WTC11 (cell line): Measurements from ENCODE around the gene FRA10AC1. TPM values are rescaled to one million over a fixed set of nuclear protein-coding genes. Genes with fewer than 3 reads are reported as not detected.

Experiments used
- ATAC-seq: fragments of 200-7000 bp; cut with Tn5 transposase; 2 replicates; pipeline ENCODE4 v1.10.0; 2021; ENCODE audit warnings: mild to moderate bottlenecking, moderate library complexity
- CTCF ChIA-PET: fragments of 300-600 bp; sonication (Branson Sonifier 250); formaldehyde crosslinking; loops from one replicate; lab custom pipeline; 2021; ENCODE audit warnings: antibody characterized with exemption; lab: Charles Lee
- POLR2A ChIA-PET: fragments of 350-600 bp; sonication (Branson Sonifier 250); formaldehyde crosslinking; loops from one replicate; lab custom pipeline; 2021; ENCODE audit warnings: antibody characterized with exemption; lab: Charles Lee
- DNase-seq: peaks from one replicate; pipeline ENCODE4 v3.0.0; 2021; ENCODE audit warnings: low spot score
- H3K27ac Mint-ChIP-seq: 2 replicates; pipeline ENCODE4 v1.8.0; 2021; ENCODE audit warnings: mixed read lengths
- H3K27me3 Mint-ChIP-seq: 2 replicates; pipeline ENCODE4 v1.8.0; 2021; ENCODE audit warnings: low read depth, mild to moderate bottlenecking, moderate library complexity, mixed read lengths
- H3K36me3 Mint-ChIP-seq: 2 replicates; pipeline ENCODE4 v1.8.0; 2021; ENCODE audit warnings: mixed read lengths
- H3K4me1 Mint-ChIP-seq: 2 replicates; pipeline ENCODE4 v1.8.0; 2022; ENCODE audit warnings: mixed read lengths
- H3K4me3 Mint-ChIP-seq: 2 replicates; pipeline ENCODE4 v1.8.0; 2021; ENCODE audit warnings: mild to moderate bottlenecking, moderate library complexity, mixed read lengths
- H3K9me3 Mint-ChIP-seq: 2 replicates; pipeline ENCODE4 v1.8.0; 2021; ENCODE audit warnings: mixed read lengths
- ELF4 ChIP-seq: sonication (generic); formaldehyde crosslinking; IDR thresholded peaks from 2 replicates; pipeline ENCODE4 v1.8.1; 2022; ENCODE audit warnings: low read depth, mild to moderate bottlenecking, moderate library complexity, missing genetic modification reagents
- FOXJ3 ChIP-seq: sonication (generic); formaldehyde crosslinking; IDR thresholded peaks from 2 replicates; pipeline ENCODE4 v1.9.0; 2021; ENCODE audit warnings: missing genetic modification reagents, mild to moderate bottlenecking, borderline replicate concordance
- FOXK1 ChIP-seq: sonication (generic); formaldehyde crosslinking; IDR thresholded peaks from 2 replicates; pipeline ENCODE4 v1.8.0; 2022; ENCODE audit warnings: mild to moderate bottlenecking, moderate library complexity, missing genetic modification reagents
- FOXP4 ChIP-seq: sonication (generic); formaldehyde crosslinking; IDR thresholded peaks from 2 replicates; pipeline ENCODE4 v1.8.0; 2022; ENCODE audit warnings: mild to moderate bottlenecking, missing genetic modification reagents
- GABPB1 ChIP-seq: sonication (generic); formaldehyde crosslinking; IDR thresholded peaks from 2 replicates; pipeline ENCODE4 v1.8.1; 2023; ENCODE audit warnings: mild to moderate bottlenecking, missing genetic modification reagents
- HMGA2 ChIP-seq: fragments of 250-450 bp; sonication (Bioruptor Pico); IDR thresholded peaks from 2 replicates; pipeline ENCODE4 v1.4.0; 2021; ENCODE audit warnings: mild to moderate bottlenecking, moderate library complexity
- IRF1 ChIP-seq: sonication (generic); formaldehyde crosslinking; IDR thresholded peaks from 2 replicates; pipeline ENCODE4 v1.8.0; 2023; ENCODE audit warnings: missing genetic modification reagents
- NR3C1 ChIP-seq: sonication (generic); formaldehyde crosslinking; conservative IDR thresholded peaks from 2 replicates; pipeline ENCODE4 v1.8.1; 2023; ENCODE audit warnings: low read depth, mild to moderate bottlenecking, missing genetic modification reagents
- RELA ChIP-seq: sonication (generic); formaldehyde crosslinking; IDR thresholded peaks from 2 replicates; pipeline ENCODE4 v1.8.1; 2022; ENCODE audit warnings: missing genetic modification reagents, mild to moderate bottlenecking, borderline replicate concordance
- RORB ChIP-seq: fragments of 250-450 bp; sonication (Bioruptor Pico); IDR thresholded peaks from 2 replicates; pipeline ENCODE4 v1.9.0; 2021; ENCODE audit warnings: mild to moderate bottlenecking
- SMAD4 ChIP-seq: sonication (generic); formaldehyde crosslinking; IDR thresholded peaks from 2 replicates; pipeline ENCODE4 v1.8.0; 2022; ENCODE audit warnings: mild to moderate bottlenecking, missing genetic modification reagents
- USF1 ChIP-seq: sonication (generic); formaldehyde crosslinking; IDR thresholded peaks from 2 replicates; pipeline ENCODE4 v1.8.0; 2022; ENCODE audit warnings: mild to moderate bottlenecking, missing genetic modification reagents
- ZNF232 ChIP-seq: sonication (generic); formaldehyde crosslinking; IDR thresholded peaks from 2 replicates; pipeline ENCODE4 v1.8.0; 2022; ENCODE audit warnings: mild to moderate bottlenecking, missing genetic modification reagents
- ZNF416 ChIP-seq: fragments of 250-450 bp; sonication (Bioruptor Pico); IDR thresholded peaks from 2 replicates; pipeline ENCODE4 v1.9.0; 2021; ENCODE audit warnings: mild to moderate bottlenecking, inconsistent platforms
- ZNF423 ChIP-seq: fragments of 250-450 bp; sonication (Bioruptor Pico); IDR thresholded peaks from 2 replicates; pipeline ENCODE4 v2.1.2; 2022; ENCODE audit warnings: mild to moderate bottlenecking, moderate library complexity
- total RNA-seq: library from RNA; stranded (reverse); gene quantifications from 3 replicates; pipeline ENCODE4 v1.2.3, GENCODE V29; 2021
- TF ChIP-seq, protein P1 (sequence below): sonication (generic); formaldehyde crosslinking; conservative IDR thresholded peaks from 2 replicates; pipeline ENCODE4 v1.8.1; 2022; ENCODE audit warnings: mild to moderate bottlenecking, missing genetic modification reagents
- TF ChIP-seq, protein P2 (sequence below): fragments of 250-450 bp; sonication (Bioruptor Pico); IDR thresholded peaks from 2 replicates; pipeline ENCODE4 v1.9.0; 2021; ENCODE audit warnings: mild to moderate bottlenecking, borderline replicate concordance
- TF ChIP-seq, protein P3 (sequence below): sonication (generic); formaldehyde crosslinking; IDR thresholded peaks from 2 replicates; pipeline ENCODE4 v1.8.1; 2022; ENCODE audit warnings: mild to moderate bottlenecking, missing genetic modification reagents, moderate library complexity, borderline replicate concordance
- TF ChIP-seq, protein P4 (sequence below): sonication (generic); formaldehyde crosslinking; IDR thresholded peaks from 2 replicates; pipeline ENCODE4 v1.8.1; 2023; ENCODE audit warnings: mild to moderate bottlenecking, missing genetic modification reagents

The FRA10AC1 gene
- total RNA-seq, 1 experiment from 2014 or later, result 14.1 TPM

- POLR2A ChIA-PET, result interaction anchor here (0.6 kb wide), 1 partner anchor 146 kb away, joined by 3 read pairs; no protein-coding TSS in a partner anchor
- TF ChIP-seq ELF4, result no peak
- TF ChIP-seq GABPB1 (CRISPR knock-in tag), result no peak
- no peak for TF ChIP-seq RELA
- no peak for TF ChIP-seq FOXJ3 (CRISPR knock-in tag)
- TF ChIP-seq ZNF423 (CRISPR knock-in tag), result no peak
- TF ChIP-seq, protein P1, sequence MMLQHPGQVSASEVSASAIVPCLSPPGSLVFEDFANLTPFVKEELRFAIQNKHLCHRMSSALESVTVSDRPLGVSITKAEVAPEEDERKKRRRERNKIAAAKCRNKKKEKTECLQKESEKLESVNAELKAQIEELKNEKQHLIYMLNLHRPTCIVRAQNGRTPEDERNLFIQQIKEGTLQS (CRISPR knock-in tag), result no peak
- TF ChIP-seq, protein P2, sequence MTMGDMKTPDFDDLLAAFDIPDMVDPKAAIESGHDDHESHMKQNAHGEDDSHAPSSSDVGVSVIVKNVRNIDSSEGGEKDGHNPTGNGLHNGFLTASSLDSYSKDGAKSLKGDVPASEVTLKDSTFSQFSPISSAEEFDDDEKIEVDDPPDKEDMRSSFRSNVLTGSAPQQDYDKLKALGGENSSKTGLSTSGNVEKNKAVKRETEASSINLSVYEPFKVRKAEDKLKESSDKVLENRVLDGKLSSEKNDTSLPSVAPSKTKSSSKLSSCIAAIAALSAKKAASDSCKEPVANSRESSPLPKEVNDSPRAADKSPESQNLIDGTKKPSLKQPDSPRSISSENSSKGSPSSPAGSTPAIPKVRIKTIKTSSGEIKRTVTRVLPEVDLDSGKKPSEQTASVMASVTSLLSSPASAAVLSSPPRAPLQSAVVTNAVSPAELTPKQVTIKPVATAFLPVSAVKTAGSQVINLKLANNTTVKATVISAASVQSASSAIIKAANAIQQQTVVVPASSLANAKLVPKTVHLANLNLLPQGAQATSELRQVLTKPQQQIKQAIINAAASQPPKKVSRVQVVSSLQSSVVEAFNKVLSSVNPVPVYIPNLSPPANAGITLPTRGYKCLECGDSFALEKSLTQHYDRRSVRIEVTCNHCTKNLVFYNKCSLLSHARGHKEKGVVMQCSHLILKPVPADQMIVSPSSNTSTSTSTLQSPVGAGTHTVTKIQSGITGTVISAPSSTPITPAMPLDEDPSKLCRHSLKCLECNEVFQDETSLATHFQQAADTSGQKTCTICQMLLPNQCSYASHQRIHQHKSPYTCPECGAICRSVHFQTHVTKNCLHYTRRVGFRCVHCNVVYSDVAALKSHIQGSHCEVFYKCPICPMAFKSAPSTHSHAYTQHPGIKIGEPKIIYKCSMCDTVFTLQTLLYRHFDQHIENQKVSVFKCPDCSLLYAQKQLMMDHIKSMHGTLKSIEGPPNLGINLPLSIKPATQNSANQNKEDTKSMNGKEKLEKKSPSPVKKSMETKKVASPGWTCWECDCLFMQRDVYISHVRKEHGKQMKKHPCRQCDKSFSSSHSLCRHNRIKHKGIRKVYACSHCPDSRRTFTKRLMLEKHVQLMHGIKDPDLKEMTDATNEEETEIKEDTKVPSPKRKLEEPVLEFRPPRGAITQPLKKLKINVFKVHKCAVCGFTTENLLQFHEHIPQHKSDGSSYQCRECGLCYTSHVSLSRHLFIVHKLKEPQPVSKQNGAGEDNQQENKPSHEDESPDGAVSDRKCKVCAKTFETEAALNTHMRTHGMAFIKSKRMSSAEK (CRISPR knock-in tag), result no peak
- no peak for TF ChIP-seq HMGA2 (CRISPR knock-in tag)
- no peak for TF ChIP-seq FOXP4
- TF ChIP-seq RORB (CRISPR knock-in tag), result no peak
- no peak for TF ChIP-seq ZNF232 (CRISPR knock-in tag)
- TF ChIP-seq, protein P3, sequence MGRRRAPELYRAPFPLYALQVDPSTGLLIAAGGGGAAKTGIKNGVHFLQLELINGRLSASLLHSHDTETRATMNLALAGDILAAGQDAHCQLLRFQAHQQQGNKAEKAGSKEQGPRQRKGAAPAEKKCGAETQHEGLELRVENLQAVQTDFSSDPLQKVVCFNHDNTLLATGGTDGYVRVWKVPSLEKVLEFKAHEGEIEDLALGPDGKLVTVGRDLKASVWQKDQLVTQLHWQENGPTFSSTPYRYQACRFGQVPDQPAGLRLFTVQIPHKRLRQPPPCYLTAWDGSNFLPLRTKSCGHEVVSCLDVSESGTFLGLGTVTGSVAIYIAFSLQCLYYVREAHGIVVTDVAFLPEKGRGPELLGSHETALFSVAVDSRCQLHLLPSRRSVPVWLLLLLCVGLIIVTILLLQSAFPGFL (CRISPR knock-in tag), result no peak
- TF ChIP-seq NR3C1, result no peak
- no peak for TF ChIP-seq FOXK1 (CRISPR knock-in tag)
- no peak for TF ChIP-seq ZNF416 (CRISPR knock-in tag)
- TF ChIP-seq, protein P4, sequence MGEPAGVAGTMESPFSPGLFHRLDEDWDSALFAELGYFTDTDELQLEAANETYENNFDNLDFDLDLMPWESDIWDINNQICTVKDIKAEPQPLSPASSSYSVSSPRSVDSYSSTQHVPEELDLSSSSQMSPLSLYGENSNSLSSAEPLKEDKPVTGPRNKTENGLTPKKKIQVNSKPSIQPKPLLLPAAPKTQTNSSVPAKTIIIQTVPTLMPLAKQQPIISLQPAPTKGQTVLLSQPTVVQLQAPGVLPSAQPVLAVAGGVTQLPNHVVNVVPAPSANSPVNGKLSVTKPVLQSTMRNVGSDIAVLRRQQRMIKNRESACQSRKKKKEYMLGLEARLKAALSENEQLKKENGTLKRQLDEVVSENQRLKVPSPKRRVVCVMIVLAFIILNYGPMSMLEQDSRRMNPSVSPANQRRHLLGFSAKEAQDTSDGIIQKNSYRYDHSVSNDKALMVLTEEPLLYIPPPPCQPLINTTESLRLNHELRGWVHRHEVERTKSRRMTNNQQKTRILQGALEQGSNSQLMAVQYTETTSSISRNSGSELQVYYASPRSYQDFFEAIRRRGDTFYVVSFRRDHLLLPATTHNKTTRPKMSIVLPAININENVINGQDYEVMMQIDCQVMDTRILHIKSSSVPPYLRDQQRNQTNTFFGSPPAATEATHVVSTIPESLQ (CRISPR knock-in tag), result no peak
- no peak for TF ChIP-seq SMAD4 (CRISPR knock-in tag)
- no peak for TF ChIP-seq USF1 (CRISPR knock-in tag)
- no peak for TF ChIP-seq IRF1
- TF ChIP-seq, all 79 proteins: peak for 0
- no peaks in the 10 kb centered on the region for H3K4me1 Mint-ChIP-seq
- peaks cover 8% of the 10 kb centered on the region for H3K9me3 Mint-ChIP-seq
- H3K36me3 Mint-ChIP-seq, result no peaks in the 10 kb centered on the region
- H3K27ac Mint-ChIP-seq, result no peak overlapping the region
- peaks cover 7% of the 10 kb centered on the region for H3K27me3 Mint-ChIP-seq
- H3K4me3 Mint-ChIP-seq, result no peak overlapping the region
- CTCF ChIA-PET, result interaction anchor here (0.5 kb wide), 1 partner anchor 1133 kb away, joined by 3 read pairs; no protein-coding TSS in a partner anchor
- ATAC-seq, result no peak
- no peak for DNase-seq
Measured at GRCh38 chr10:93710333-93710909, 8.0 kb upstream of the FRA10AC1 start.
